PC-3 (cell line): Measurements from ENCODE around the gene SLC13A3. TPM values are rescaled to one million over a fixed set of nuclear protein-coding genes. Genes with fewer than 3 reads are reported as not detected.

ENCODE experiments used
- ATAC-seq: fragments of 200-7000 bp; cut with Tn5 transposase; 2 replicates; pipeline ENCODE4 v1.9.1; 2020; ENCODE audit warnings: mild to moderate bottlenecking, moderate library complexity
- BruUV-seq: library from RNA; stranded (reverse); fragments of 400-500 nt; replicated peaks from 2 replicates; lab custom pipeline; 2021; lab: Mats Ljungman, UMichigan
- CTCF ChIA-PET: fragments of 300-600 bp; sonication (Branson Sonifier 250); formaldehyde crosslinking; loops from one replicate; lab custom pipeline; 2022; ENCODE audit warnings: antibody characterized with exemption; lab: Charles Lee
- POLR2A ChIA-PET: fragments of 300-600 bp; sonication (Branson Sonifier 250); formaldehyde crosslinking; loops from one replicate; lab custom pipeline; 2022; ENCODE audit warnings: antibody characterized with exemption; ENCODE audit not compliant: unreplicated experiment; lab: Charles Lee
- DNase-seq: peaks from one replicate; pipeline ENCODE4 v3.0.0-alpha.2; 2015
- H2AFZ ChIP-seq: fragments of 300-600 bp; sonication (generic); 2 replicates; pipeline ENCODE4 v1.6.0; 2016; ENCODE audit warnings: antibody characterized with exemption, low read length
- H3F3A ChIP-seq: fragments of 300-600 bp; sonication (generic); one replicate; pipeline ENCODE4 v1.6.0; 2017; ENCODE audit warnings: antibody characterized with exemption, low read length, control low read depth, mild to moderate bottlenecking; ENCODE audit not compliant: unreplicated experiment
- H3K27ac ChIP-seq: fragments of 300-600 bp; sonication (generic); 2 replicates; pipeline ENCODE4 v1.5.1; 2016; ENCODE audit warnings: mild to moderate bottlenecking, low read length
- H3K27me3 ChIP-seq: fragments of 300-600 bp; sonication (generic); 2 replicates; pipeline ENCODE4 v1.6.1; 2016; ENCODE audit warnings: low read length, mixed read lengths
- H3K36me3 ChIP-seq: fragments of 300-600 bp; sonication (generic); 2 replicates; pipeline ENCODE4 v1.6.1; 2016; ENCODE audit warnings: low read depth, mixed run types, low read length, mixed read lengths
- H3K4me1 ChIP-seq: fragments of 300-600 bp; sonication (generic); 2 replicates; pipeline ENCODE4 v1.5.1; 2016; ENCODE audit warnings: low read length; ENCODE audit not compliant: insufficient read depth
- H3K4me2 ChIP-seq: fragments of 300-600 bp; sonication (generic); 2 replicates; pipeline ENCODE4 v1.6.0; 2016; ENCODE audit warnings: low read length
- H3K4me3 ChIP-seq: fragments of 300-600 bp; sonication (generic); 2 replicates; pipeline ENCODE4 v1.5.1; 2016; ENCODE audit warnings: mild to moderate bottlenecking, low read length, mixed read lengths
- H3K79me2 ChIP-seq: fragments of 300-600 bp; sonication (generic); 2 replicates; pipeline ENCODE4 v1.6.1; 2017; ENCODE audit warnings: low read length, mixed read lengths
- H3K9ac ChIP-seq: fragments of 300-600 bp; sonication (generic); 2 replicates; pipeline ENCODE4 v1.6.0; 2016; ENCODE audit warnings: mild to moderate bottlenecking, low read length
- H3K9me2 ChIP-seq: fragments of 300-600 bp; sonication (generic); replicated peaks from 2 replicates; pipeline ENCODE4 v1.6.1; 2016; ENCODE audit warnings: mixed run types, low read length, mixed read lengths
- H3K9me3 ChIP-seq: fragments of 300-600 bp; sonication (generic); 2 replicates; pipeline ENCODE4 v1.6.1; 2016; ENCODE audit warnings: low read length, mixed read lengths
- H4K20me1 ChIP-seq: fragments of 300-600 bp; sonication (generic); 2 replicates; pipeline ENCODE4 v1.6.1; 2016; ENCODE audit warnings: low read length, mixed read lengths
- CTCF ChIP-seq: fragments of 300-600 bp; sonication (generic); conservative IDR thresholded peaks from 2 replicates; pipeline ENCODE4 v1.5.1; 2017; ENCODE audit warnings: antibody characterized with exemption, low read depth, mild to moderate bottlenecking, low read length
- EZH2 ChIP-seq: fragments of 300-600 bp; sonication (generic); IDR thresholded peaks from one replicate; pipeline ENCODE4 v1.6.1; 2017; ENCODE audit warnings: antibody characterized with exemption, mild to moderate bottlenecking, low read length; ENCODE audit not compliant: unreplicated experiment
- EZH2phosphoT487 ChIP-seq: fragments of 300-600 bp; sonication (generic); IDR thresholded peaks from 2 replicates; pipeline ENCODE4 v1.6.1; 2018; ENCODE audit warnings: mild to moderate bottlenecking, antibody characterized with exemption, low read length, borderline replicate concordance
- intact Hi-C: fragments of 100-400 bp; cut with micrococcal nuclease; formaldehyde crosslinking; loops from 2 replicates; pipeline ENCODE4 v1.9.0; 2023
- total RNA-seq: library from RNA; depleted of rRNA; stranded (reverse); fragments of >200 nt; gene quantifications from 2 replicates; pipeline ENCODE4 v1.2.3, GENCODE V29; 2014

Gene SLC13A3
- total RNA-seq, 1 experiment from 2014 or later = not detected

- no peak overlapping the region for H3K27ac ChIP-seq
- H4K20me1 ChIP-seq = no peaks in the 10 kb centered on the region
- CTCF ChIA-PET = no interaction called here
- no peak overlapping the region for H3K4me2 ChIP-seq
- no peaks in the 10 kb centered on the region for H3K36me3 ChIP-seq
- peaks cover 12% of the 10 kb centered on the region for H3K9me3 ChIP-seq
- no peaks in the 10 kb centered on the region for H3F3A ChIP-seq
- no TSS peak for BruUV-seq
- TF ChIP-seq EZH2 (no peak), CTCF (no peak), EZH2phosphoT487 (no peak)
- H3K79me2 ChIP-seq = no peaks in the 10 kb centered on the region
- no peaks in the 10 kb centered on the region for H3K27me3 ChIP-seq
- no peak overlapping the region for H3K4me3 ChIP-seq
- ATAC-seq (no peak), DNase-seq (no peak)
- no peak overlapping the region for H3K9ac ChIP-seq
- H3K9me2 ChIP-seq = no peaks in the 10 kb centered on the region
- no peak overlapping the region for H2AFZ ChIP-seq
- POLR2A ChIA-PET = no interaction called here
- intact Hi-C loops = no loop called here
- H3K4me1 ChIP-seq = no peaks in the 10 kb centered on the region
Measured at GRCh38 chr20:46671866-46672542, 20.7 kb upstream of the SLC13A3 start.

- no peak overlapping the region for H3K27ac ChIP-seq
- DNase-seq = no peak
Measured at GRCh38 chr20:46670585-46671584, 19.6 kb upstream of the SLC13A3 start.

More at GRCh38 chr20:46670585-46671584, 19.6 kb upstream of the SLC13A3 start:
- no peak for TF ChIP-seq CTCF
- TF ChIP-seq EZH2phosphoT487 = no peak
- no peak for TF ChIP-seq EZH2
- Histone ChIP-seq H4K20me1 (no peaks in the 10 kb centered on the region), H2AFZ (no peak overlapping the region), H3K27me3 (no peaks in the 10 kb centered on the region), H3F3A (no peaks in the 10 kb centered on the region), H3K4me1 (no peaks in the 10 kb centered on the region), H3K9me2 (no peaks in the 10 kb centered on the region), H3K4me3 (no peak overlapping the region), H3K36me3 (no peaks in the 10 kb centered on the region), H3K9me3 (peaks cover 12% of the 10 kb centered on the region), H3K4me2 (no peak overlapping the region), H3K79me2 (no peaks in the 10 kb centered on the region), H3K9ac (no peak overlapping the region)
- intact Hi-C loops = no loop called here
- BruUV-seq = no TSS peak
- ChIA-PET POLR2A (no interaction called here), CTCF (no interaction called here)
- no peak for ATAC-seq
